ENCODE measurements around the gene SELENOO. TPM values are rescaled to one million over a fixed set of nuclear protein-coding genes. Genes with fewer than 3 reads are reported as not detected.

The SELENOO gene
- total RNA-seq, 2 donors from 2014 or later: 21.9 to 29.6 TPM

DNA sequence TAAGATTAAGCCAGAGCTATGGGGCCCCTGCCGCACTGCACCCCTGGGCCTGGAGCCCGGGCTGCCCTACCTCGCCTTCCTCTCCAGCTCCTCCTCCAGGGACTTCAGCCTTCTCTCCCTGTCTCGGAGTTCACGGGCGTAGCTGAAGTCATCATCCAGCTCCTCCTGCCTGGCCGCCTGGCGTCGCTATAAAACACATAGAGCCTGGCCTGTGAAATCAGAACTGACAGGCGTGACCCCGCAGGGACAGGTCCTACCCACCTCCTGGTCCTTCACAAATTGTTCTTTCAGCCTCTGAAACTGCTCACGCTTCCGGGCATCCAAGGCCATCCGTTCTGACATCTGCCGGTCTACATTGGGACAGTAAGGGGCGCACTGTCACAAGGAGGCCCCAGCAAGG is 23.3 kb downstream of the SELENOO start:
- intact Hi-C loops (cut with DNase I, micrococcal nuclease): no loop called here
- DNase-seq: no peak
- no peak for ATAC-seq

DNA sequence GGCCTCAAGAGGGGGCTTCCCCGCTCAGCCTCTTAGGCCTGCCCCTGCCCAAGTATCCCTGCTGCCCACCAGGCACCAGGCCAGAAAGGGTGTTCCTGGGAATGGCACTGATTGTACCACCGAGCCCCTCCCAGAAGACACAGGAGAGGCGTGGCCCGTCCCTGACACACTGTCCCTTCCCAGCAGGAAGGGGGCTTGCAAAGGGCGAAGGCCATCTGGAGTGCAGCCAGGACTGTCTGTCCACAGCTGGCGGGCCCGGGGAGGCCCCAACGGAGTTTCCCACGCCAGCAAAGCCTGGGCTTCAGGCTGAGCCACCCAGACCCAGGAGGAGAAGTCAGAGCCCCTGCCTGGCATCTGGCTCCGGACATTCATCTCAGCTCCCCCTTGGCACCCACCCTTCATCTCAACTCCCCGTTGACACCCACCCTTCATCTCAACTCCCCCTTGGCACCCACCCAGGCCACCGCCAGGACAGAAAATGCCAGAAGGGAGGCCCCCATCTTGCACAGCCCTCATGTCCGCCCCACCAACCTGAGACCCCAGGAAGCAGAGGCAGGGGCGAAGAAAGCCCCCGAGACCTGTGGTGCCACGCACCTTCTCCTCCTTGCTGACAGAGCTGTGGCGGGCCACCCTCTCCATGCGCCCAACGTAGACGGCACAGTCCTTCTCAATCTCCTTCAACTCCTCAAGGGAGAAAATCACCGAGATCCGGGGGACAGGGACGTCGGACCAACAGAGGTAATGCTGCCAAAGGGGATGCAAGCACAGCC is 24.6 kb downstream of the SELENOO start:
- DNase-seq (no peak), ATAC-seq (peak; percentile 27)
- intact Hi-C loops (cut with DNase I, micrococcal nuclease): no loop called here

DNA sequence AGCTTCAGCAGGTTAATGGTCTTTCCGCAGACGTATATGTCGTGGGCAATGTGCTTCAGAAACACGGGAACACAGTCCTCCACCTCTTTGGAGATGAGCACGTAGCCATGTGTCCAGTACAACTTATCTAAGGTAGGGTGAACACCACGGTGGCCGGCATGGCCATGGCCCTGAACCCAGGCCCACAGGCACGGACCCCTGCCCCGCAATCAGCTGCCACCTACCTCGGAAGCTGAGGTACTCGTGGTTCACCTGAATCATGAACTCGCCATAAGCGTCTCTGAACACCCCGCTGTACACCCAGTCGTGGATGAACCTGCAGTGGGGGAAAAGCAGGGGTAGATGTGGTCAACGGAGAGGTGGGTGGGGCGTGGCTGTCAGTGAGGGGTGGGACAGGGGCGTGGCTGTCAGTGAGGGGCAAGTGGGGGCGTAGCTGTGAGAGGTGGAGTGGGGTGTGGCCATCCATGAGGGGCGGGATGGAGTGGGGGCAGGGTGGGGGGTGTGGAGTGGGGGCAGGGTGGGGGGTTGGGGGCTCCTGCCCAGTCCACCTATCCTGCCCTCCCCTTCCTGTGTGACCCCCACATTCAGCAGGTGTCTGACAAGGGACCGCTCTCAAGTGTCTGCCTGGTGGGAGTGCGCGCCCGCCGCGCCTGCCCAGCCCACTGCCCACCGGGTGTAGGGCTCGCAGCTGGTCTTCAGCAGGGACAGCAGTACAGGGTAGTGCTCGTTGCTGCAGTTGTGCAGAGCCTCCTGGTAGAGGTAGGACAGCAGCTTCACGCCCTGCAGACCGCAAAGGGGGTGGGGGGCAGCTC is 25.5 kb downstream of the SELENOO start:
- ATAC-seq: no peak
- no peak for DNase-seq
- intact Hi-C loops (cut with DNase I, micrococcal nuclease): no loop called here

DNA sequence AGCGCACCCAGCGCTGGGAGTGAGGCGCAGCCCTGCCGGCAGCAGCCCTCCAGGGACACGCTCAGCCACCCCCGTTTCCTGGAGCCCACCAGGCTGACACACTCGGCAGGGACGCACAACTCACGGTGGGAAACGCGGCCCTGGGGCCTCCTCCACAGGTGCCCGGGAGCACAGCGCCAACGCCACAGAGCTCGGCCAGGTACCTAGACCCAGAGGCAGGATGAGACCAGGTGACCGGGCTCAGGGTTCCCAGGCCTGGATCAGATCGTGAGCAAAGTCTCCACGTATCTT is 26.0 kb downstream of the SELENOO start:
- intact Hi-C loops (cut with DNase I, micrococcal nuclease): no loop called here
- ATAC-seq: no peak
- DNase-seq: no peak

DNA sequence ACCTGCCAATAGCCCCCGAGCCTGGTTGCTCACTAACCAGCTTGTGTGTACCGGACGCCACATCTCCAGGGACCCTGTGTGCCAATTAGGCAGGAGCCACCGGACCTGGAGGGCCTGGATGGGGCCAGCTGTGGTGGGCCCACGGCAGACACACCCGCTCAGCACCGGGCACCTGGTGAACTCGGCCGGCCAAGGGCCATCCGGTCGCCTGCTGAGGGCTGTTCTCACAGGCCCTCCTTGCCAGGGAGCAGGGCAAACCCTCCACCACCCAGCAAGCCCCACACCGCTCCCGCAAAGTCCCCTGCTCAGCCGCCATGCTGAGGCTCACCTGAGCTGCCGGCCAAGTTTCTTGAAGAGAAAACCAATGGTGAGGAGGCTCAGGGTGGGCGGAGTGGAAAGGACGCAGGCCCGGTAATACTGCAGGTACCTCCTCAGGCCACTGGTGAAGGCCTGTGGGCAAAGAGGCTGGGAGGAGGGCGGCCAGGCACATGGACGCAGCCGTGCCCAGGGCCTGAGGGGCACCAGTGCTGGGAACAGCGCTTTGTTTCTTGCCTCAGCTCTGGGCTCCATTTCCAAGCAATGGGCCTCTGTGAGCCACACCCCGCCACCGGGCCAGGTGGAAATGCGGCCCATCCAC is 26.9 kb downstream of the SELENOO start:
- DNase-seq (no peak), ATAC-seq (no peak)
- intact Hi-C loops (cut with DNase I, micrococcal nuclease): no loop called here

DNA sequence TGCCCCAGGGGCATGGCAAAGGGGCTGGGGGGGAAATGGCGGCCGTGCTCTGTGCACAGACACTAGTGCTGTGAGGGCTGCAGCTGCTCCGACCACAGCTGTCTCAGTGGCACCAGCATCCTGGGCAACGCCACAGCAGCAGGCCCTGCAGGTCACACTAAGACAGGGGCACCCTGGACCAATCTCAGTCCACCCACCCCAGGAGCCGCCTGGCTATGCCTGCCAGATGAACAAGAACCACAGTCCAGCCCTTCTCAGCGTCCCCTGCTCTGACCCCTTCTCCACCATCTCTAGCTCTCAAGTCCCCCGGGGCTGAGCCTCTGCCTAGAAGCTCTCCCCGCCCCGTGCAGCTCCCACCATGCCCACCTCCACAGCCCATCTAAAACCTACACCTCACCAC is 27.6 kb downstream of the SELENOO start:
- DNase-seq (no peak), ATAC-seq (no peak)
- intact Hi-C loops (cut with DNase I, micrococcal nuclease): no loop called here

DNA sequence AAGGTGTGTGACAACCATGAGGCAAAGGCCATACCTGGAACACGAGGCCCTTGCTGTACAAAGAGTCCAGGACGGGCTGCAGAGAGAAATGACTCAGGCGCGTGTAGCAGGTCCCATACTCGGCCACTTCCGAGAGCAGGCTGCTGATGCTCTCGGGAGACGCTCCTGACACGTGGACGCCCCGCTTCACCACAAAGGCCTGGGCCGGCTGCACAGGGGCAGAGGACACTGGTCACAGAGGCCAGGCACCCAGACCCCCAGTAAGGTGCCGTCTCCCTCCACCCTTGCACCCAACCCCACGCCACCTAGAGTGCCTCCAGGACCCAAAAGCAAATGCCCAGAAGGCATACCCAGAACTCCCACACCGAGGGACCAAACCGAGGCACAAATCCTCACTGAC is 28.6 kb downstream of the SELENOO start:
- intact Hi-C loops (cut with DNase I, micrococcal nuclease): no loop called here
- ATAC-seq: no peak
- no peak for DNase-seq

DNA sequence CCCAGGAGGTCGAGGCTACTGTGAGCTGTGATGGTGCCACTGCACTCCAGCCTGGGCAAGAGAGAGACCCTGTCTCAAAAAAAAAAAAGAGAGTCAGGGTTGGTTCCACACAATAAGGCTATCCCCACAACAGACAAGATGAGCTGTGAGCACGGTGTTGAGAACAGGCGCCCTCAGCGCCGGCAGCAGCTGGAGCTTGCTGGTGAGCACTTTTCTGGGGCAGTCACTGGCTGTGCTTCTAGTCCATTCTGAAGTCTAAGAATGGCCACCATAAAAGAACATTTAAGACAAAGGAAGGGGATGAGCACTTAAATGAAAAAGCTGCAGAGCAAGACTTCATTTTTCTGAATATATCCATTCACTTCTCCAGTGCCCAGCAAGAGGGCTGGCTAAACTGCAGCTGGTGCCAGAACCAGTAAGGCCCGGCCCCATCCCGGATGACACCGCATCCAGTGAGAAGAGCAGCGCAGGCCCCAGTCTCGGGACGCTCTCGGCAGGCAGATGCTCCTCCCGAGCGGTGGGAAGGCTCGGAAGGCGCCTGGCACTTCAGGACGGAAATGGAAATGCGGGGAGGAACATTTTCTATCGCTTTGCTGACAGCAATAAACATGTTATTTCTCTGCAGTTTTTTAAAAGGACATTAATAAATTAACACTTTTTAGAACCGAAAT is 31.8 kb downstream of the SELENOO start:
- DNase-seq: no peak
- ATAC-seq: no peak
- intact Hi-C loops (cut with DNase I, micrococcal nuclease): no loop called here

DNA sequence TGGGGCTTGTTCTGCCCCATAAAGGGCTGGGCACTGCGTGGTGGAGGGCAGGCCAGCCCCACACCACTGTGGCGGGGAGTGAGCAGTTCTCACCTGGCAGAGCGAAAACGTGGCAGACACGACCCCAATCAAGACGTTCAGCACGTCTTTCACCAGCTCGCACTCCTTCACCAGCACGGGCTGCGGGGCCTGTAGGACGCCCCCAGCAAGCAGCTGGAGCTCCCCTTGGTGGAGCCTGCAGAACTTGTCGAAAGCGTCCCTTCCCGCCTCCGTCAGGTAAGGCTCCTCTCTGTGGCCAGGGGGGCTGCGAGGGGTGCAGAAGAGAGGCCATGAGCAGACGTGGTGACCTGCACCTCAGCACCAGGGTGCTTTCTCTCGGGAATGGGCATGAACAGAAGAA is 32.4 kb downstream of the SELENOO start:
- ATAC-seq: no peak
- intact Hi-C loops (cut with DNase I, micrococcal nuclease): no loop called here
- no peak for DNase-seq

DNA sequence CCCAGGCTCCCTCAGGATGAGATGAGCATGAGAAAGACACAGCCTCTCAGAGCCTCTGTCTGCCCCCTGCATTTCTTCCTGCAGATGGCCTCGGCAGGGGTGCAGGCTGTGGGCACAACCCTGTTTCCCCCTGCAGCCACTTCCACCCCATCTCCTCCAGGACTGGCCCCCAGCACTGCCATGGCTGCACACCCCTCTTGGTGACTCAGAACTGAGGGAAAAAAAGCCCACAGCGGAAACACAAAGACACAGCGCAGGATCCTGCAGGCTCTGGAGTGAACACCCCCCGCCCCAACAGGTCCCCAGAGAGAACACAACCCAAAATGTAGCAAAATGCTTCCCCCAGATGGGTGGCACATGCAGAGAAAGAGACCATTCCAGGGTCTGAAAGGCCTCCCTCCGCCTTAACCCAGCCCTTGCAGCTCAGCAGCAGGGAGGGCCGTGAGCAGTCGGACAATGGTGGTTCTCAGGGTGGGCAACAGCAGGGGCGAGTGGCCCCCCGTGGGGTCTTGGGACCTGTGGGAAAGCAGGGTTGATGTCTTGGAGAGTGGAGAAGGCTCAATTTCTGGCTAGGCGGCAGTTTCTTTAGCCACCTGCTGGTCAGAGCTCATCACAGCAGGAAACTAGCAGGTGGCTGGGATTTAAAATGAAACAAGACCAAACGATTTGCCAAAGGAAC is 36.1 kb downstream of the SELENOO start:
- intact Hi-C loops (cut with DNase I, micrococcal nuclease): no loop called here
- DNase-seq (no peak), ATAC-seq (peak; percentile 47)

DNA sequence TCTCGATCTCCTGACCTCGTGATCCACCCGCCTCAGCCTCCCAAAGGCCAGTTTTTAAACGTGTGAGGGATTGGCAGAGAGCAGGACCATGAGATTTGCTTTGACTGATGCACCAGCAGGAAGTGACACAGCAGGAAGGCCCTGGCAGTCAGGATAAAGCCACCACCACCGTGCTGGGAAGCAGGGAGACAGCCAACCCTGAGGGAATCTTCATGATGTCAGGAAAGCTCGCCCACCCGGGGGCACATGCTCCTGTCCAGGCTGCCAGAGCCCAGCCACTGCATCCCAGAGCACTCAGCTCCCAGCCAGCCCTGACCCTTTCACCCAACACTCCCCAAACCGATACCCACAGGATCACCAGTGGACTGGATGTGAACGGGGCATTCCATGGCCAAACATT is 37.9 kb downstream of the SELENOO start:
- no peak for ATAC-seq
- intact Hi-C loops (cut with DNase I, micrococcal nuclease): no loop called here
- no peak for DNase-seq

DNA sequence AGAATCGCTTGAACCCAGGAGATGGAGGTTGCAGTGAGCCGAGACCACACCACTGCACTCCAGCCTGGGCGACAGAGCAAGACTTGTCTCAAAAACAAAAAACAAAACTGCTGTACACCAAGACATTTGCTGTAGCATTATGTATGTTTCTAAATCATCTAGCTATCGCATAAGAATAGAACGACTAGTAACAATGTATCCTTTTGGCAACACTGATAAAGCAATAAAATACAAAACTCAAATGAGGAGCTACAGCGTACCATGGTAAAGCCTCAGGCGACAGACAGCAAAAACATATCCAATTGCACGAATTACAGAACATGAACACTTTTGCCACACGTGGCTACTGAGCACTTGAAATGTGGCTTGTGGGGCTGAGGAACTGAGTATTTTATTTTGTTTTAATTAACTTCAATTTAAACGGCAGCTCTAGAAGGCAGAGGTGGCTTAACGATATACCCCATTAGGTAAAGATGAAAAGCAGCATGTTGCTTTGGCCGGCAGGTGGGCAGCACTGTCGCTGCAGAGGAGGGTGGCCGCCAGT is 41.7 kb downstream of the SELENOO start:
- no peak for ATAC-seq
- no peak for DNase-seq
- intact Hi-C loops (cut with DNase I, micrococcal nuclease): no loop called here

DNA sequence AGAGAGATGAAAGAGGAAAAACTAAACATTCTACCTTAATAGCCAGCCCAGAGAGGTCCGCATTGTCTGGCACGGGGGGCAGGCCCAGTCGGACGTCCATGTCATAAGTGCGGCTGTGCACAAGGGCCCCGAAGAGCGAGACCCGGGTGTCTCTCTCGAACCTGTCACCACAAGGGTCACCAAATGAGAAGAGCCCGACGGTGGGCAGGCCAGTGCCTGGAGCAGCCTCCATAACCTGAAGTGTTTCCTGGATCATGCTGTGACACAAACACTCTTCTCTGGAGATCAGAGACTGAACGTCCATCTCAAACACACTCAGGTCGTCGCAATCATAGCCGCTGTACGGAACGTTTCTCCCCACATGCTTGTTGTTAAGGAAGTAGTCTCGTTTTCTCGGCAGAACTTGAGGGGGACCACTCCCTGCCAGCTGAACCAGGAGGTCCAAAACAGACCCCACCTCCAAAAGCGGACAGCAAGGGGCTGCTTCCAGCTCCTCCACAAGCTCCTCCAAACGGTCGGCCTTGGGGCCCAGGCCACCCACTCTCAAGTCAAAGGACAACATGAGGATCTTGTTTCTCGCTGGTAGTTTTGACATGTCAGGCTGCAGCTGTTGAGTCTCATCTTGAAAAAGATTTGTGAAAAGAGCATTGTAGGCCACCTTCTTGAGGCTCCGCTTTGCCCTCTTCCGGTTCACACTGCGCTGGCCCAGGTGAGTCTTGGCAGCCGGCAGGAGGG is 43.0 kb downstream of the SELENOO start:
- DNase-seq (no peak), ATAC-seq (peak; percentile 36)

DNA sequence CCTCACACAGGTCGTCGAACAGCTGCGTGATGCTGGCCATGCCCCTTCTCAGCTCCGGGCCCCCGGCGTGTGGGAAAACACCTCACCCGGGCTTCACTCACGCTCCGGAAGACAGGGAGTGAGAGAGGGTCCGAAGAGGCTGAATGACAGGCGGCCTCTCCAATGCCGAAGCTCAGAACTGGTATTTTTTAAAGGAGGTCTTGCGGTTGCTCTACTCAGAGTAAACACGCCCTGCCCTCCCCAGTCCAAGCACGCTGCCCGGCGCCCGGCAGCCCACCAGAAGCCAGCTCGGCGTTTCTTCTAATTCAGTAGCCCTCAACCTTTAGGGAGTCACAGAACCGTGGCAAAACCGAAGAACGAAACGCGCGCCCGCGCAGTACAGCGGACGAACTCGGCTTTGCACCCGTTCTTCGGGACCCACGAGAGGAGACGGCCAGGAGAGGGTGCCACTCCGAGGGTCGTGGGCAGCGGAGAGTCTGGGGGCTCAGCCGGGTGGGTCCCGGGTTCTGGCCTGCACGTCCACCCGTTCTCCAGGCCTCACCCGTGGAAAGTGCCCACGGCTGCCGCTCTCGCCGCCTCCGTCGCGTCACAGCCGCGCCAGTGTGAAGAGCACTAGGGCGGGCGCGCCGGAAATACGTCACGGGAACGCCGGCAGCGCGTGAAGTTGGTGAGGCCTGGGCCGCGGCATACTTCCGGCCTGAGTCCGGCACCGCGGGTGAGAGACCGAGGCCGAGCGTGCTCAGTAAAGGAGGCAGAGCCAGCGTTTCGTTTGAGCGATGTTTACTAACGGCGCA is 43.8 kb downstream of the SELENOO start, which contains the start of gene TUBGCP6:
Gene TUBGCP6 (minus strand): TSS at position 604 of the 794 bp plus-strand sequence. CDS start 564 bp downstream, at position 40.
- peak; percentile 86 for ATAC-seq
- intact Hi-C loops (cut with DNase I, micrococcal nuclease): no loop called here
- DNase-seq: peak; percentile 92 to 97

More for the DNA sequence above, 43.0 kb downstream of the SELENOO start:
- intact Hi-C loops (cut with DNase I, micrococcal nuclease): no loop called here

DNA sequence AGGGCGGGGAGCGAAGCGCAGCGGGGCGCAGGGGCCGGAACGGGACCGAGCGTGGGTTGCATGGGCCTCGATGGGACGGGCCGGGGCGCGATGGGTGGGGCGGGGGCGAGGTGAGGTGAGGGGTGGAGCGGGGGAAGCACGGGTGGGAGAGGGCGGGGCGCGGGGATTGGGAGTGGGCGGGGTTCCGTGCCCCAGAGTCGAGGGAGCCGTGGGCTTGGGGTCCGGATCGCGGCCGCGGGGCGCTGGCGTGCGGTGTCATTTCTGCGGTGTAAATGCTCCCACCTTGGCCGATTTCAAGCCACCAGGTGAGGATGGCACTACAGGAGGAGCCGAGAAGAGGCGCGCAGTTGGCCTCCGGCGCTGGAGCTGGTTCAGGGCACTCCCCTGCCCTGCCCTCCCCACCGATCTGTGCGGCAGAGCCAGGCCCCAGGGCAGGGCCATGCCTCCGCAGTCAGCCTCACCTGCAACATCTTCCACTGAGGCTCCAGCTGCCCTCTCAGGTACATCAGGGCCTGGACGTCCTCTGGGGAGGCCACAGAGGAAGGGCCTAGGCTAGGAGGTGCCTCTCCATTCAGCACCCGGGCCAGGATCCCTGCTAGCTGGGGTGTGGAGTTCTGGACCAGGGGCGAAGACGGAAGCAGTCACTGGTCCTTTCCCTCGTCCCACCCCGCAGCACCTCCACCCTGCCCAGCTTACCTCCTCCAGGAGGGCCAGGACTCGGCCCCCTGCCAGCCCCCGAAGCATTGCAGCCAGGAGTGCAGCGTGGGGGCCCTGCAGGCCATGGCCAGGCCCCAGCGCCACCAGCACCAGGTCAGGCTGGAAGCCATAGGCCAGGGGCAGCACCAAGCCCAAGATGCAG is 44.6 kb downstream of the SELENOO start:
- intact Hi-C loops (cut with DNase I, micrococcal nuclease): no loop called here
- peak in 1 of 2 donors; percentile 49 for DNase-seq

More for the DNA sequence above, 44.6 kb downstream of the SELENOO start:
- ATAC-seq: peak; percentile 45
